Hippocampal formation (tissue), 2 donors: ENCODE measurements around the gene FECH.
"Not testable (repeated sequence)": the region's sequence is repeated elsewhere in the genome, so short reads cannot be mapped to it uniquely, and the experiment has no call there.

Experiments used
- DNase-seq, 2 donors: peaks; one replicate each; lab custom pipeline; 2025; lab: John Stamatoyannopoulos, UW

The FECH gene, protein sequence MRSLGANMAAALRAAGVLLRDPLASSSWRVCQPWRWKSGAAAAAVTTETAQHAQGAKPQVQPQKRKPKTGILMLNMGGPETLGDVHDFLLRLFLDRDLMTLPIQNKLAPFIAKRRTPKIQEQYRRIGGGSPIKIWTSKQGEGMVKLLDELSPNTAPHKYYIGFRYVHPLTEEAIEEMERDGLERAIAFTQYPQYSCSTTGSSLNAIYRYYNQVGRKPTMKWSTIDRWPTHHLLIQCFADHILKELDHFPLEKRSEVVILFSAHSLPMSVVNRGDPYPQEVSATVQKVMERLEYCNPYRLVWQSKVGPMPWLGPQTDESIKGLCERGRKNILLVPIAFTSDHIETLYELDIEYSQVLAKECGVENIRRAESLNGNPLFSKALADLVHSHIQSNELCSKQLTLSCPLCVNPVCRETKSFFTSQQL

DNA sequence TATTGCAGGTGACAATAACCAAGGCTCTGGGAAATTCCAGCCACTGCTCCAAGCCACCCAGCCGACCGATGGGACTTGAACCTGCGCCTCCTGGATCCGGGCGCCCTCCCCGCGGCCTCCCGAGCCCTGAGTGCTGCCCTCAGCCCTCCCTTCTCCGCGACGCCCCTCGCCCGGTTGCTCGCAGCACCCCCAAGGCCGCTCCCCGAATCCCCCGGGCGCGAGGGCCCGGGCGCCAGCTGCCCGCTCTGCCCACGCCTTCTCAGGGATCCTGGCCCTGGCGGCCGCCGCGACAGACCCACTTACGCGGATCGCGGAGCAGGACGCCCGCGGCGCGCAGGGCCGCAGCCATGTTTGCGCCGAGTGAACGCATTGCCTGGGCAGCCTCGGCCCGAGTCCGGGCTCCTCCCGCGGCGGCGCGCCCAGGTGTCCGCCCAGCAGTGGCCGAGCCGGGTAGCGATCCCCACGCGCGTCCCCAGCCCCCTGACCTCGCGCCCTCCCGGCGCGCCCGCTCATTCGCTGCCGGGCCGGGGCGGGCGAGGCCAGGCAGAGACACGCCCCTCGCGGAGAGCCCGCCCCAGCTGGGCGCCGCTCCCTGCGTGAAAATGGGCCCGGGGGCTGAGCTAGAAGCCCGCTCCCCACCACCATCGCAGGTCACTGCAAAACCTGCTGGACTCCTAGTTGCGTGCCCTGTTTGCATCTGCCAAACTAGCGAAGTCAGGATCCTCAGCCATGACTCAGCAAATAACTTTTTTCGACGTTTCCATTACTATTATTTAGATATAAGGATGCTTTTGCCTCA, at the start of gene FECH:
FECH (minus strand) TSS at position 452 of the 799 bp plus-strand sequence; CDS start at position 370, 82 bp downstream.
- DNase-seq, result peak; percentile 79 to 80

DNA sequence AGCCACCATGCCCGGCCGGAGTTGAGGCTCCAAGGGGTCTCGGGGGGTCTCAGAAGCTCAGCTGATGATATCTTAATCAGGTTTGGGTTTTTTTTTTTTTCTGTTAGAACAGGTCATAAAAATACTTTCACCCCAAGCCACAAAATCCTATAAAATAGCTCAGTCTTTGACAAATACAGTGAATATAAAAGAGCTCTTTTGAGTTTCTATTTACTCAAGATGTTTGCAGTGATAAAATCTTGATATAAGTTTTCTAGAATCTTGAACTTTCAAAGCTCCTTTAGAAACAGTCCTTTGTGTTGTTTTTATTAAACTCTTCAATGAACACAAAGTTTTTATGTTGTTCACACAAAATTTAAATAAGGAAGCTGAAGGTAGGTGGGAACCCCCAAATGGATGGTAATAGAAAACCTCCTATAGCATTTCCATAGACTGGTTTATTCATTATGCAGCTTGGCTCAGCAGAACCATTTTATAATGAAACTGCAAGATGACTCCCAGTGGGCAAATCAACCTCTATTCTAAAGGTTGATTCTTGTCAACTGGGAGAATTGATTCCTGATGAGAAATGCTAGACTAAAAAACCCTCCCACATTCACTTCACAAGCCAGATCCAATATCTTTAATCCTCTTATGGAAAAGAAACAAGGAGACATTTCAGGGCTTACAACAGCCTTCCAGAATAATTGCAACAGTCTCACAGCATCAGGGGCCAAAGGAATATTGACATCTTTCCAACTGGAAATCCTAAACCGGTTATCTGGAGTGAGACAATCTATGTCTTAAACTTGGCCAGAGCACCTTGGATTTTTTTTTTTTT, 48.7 kb upstream of the FECH start:
- no peak for DNase-seq

DNA sequence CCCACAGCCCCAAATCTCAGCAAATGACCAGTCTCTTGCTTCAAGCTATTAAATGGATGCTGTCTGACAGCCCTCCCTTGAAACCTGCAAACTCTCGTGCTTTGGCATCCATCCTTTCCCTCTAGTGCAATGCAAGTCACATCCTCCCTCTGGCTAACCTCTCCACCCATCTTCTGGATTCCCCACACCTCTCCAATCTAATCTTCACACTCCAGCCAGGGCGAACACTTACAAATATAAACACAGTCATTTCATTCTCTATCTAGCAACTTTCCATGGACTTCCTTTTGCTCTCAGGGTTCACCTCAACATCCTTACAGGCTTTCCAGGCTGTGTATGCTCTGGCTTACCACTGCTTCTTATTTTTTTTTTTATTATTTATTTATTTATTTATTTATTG, 45.2 kb upstream of the FECH start:
- no peak for DNase-seq

DNA sequence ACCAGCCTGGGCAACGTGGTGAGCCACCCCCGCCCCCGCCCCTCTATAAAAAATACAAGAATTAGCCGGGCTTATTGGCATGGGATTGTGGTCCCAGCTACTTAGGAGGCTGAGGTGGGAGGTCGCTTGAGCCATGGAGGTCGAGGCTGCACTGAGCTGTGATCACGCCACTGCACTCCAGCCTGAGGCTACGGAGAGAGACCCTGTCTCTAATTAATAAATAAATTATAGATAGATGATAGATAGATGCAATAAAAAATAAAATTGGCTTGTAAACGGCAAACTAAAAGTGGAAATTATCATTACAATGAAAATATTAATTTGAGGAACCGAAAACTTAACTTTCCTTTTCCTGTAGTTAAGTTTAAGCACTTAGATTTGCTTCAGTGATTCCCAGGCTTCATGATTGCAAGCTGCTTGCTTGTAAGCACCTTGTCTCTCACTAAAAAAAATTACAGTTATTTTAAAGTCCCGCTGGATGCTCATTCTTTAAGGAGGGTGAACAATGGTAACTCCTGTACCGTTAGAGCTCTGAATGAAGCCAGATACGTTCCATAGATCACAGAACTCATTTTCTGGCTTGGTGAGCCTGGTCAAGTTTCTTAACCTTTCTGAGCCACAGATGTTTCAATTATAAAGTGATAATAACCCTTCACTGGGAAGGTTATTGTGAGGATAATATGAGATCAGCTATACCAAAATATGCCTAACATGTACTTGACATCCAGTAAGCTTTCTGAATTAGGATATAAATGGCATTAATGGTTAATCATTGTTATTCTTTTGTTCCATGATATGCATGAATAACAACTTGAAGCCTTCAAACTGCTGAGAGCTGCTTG, 44.5 kb upstream of the FECH start:
- no peak for DNase-seq

DNA sequence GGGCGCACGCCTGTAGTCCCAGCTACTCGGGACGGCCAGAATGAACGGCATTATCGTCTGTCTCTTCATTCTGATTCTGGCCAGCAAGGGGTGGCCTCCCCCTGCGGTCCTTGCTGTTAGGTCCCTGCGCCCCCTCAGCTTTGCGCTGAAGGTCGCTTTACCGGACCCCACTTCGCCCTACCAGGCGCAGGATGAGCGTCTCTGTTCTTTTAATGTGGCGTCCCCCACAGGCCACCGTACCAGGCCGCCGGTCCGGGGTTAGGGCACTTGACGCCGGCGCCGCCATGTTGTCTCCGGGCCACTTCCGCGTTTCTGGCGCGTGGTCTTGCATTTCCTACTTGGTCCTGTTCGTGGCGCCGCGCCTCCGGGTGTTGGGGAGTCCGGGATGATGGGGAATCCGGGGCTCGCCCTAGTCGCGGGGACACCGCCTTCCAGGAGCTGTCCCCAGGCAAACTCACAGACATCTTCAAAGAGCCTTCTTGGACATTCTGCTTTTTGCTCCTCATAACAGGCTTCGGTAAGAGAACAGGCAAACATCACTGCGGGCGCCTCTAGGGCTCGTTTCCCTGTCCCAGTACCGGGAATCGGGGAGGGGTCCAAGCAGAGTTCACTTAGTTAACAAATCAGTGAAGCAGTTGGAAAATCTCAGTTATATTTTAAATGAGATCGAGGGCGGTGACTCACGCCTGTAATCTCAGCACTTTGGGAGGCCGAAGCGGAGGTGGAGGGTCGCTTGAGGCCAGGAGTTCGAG, 43.7 kb upstream of the FECH start:
- peak; percentile 93 to 96 for DNase-seq

DNA sequence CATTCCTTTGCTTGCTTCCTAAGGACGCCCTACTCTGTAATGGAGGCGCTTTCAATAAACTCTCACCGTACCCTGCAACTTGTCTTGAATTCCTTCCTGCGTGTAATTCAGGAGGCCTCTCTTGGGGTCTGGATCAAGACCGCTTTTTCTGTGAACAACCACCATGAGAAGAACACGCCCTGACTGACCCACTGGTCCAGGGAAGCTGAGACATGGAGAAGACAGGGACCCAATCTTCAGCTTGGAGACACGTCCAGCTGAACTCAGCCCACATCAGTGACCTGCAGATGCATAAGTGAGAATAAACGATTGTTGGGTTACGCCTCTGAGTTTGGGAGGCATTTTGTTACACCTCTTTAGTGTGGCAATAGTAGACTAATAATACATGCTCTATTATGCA, 42.9 kb upstream of the FECH start:
- no peak for DNase-seq

DNA sequence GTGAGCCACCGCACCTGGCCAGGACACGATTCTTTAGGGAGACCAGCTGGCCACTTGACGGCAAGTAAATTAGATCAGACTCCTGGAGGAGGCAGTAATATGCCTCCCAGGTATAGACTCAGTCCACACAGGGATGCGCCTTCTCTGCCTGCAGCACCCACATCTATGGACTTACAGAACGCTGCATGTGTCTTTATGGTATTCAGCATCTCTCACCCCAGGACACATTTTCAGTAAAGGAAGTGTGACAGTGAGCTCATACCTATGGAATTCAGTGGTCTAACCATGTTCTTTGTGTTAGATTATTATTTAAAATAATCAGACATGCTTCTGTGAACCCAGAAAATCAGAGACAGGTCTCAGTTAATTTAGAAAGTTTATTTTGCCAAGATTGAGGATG, 41.0 kb upstream of the FECH start:
- no peak for DNase-seq

DNA sequence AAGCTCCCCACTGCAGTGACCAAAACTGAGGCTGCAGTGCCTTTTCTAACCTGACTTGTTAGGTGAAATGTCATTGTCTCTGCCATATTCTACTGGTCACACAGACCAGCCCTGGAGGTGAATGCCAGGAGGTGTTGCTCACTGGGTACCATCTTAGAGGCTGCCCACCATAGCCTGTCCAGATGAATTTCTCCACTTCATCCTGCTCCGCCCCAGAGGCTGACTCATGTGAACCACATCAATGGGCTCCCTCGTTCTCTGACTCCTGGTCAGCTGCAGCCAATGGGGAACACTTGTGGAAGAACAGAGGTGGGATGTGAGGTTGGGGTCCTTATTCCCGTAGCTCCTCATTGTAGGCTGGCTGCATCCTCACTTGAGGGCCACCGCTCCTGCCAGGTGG, 38.5 kb upstream of the FECH start:
- no peak for DNase-seq

DNA sequence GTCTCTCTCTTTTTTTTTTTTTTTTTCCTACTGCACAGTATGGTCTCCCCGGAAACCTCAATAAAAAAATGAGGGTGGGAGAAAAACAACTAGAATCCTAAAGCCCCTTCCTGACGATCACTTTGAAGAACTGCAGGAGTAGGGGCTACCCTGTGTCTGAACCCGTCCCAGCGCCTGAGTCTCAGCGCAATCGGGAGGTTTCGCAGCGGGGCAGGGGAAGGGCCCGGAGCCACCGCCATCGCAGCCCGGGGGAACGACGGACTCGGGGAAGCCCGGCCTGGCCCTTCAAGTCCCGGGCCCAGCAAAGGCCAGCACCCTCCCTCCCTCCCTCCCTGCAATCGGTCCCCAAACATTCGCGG, 34.7 kb upstream of the FECH start:
- no peak for DNase-seq

DNA sequence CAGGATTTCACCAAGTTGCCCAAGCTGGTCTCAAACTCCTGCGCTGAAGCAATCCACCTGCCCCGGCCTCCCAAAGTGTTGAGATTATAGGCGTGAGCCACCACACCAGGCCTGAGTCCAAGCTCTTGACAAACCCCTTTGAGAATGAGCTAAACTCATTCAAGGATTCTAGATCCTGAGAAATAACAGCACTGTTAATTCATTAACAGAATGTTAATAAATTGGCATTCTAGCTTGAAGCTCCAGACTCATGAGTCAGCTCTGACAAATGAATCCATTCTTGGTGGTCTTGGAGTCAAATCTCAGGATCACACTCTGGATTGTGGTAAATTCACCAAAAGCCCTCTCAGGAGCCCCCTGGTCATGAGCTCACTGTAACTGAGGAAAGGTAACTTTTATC, 33.4 kb upstream of the FECH start:
- no peak for DNase-seq

DNA sequence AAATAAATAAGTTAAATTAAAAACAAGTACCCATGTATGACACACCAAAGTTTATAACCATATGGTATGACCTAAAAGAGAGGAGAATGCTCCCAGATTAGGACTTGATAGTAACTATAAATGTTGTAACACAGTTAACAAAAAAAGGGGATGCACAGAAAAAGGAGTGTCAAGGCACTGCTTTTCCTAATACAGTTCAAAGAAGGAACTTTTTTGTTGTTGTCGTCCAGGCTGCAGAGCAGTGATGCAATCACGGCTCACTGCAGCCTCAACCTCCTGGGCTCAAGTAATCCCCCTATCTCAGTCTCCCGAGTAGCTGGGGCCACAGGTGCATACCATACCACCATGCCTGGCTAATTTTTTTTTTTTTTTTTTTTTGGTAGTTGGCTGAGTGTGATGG, 32.4 kb upstream of the FECH start:
- no peak for DNase-seq

DNA sequence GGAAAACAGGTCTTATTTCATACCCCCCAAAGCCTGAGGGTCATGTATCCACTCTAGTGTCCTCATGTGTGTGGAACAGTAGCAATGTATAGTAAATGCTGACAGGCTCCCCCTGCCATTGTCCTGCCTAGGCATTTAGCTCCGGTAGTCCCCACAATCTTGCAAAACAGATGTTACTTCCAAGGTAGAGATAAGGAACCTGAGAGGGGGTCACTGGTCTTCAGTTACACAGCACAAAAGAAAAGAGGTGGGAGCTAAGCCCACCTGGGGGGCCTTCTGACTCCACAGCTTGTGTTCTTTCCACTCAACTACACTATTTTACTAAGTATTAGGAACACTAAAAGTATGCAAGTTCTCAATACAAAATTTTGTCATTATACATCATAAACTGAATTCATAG, 17.4 kb upstream of the FECH start:
- DNase-seq, result no peak

DNA sequence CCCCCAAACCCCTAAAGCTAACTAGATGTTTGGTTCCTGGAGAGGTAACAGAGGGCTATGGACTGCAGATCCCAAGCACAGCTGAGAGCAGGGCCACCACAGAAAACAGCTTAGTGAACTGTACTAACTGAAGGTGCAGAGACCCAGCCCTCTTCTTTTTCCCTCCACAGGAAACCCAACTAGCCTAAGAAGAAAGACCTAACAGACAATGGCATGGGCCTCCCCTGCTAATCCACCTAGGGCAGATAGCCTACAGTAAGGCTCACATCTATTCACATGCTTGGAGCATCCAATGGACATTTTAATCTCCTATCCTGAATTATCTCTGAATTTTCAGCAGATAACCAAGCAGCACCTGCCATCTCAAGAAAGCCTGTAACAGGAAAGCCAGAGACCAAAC, 8.8 kb upstream of the FECH start:
- DNase-seq, result no peak

DNA sequence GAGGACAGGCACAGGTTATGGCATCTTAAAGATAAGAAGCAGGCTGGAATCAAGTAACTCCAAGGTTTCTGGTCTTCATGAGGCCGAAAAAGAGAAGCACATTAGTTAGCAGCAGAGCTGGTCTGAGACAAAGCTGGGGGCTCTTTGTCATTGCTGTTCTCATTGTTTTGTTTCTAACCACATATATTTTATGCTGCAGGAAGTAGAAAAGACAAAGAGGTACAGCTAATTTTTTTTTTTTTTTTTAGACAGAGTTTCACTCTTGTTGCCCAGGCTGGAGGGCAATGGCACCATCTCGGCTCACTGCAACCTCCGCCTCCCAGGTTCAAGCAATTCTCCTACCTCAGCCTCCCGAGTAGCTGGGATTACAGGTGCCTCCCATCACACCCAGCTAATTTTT, 6.2 kb upstream of the FECH start:
- DNase-seq, result not testable (repeated sequence)

DNA sequence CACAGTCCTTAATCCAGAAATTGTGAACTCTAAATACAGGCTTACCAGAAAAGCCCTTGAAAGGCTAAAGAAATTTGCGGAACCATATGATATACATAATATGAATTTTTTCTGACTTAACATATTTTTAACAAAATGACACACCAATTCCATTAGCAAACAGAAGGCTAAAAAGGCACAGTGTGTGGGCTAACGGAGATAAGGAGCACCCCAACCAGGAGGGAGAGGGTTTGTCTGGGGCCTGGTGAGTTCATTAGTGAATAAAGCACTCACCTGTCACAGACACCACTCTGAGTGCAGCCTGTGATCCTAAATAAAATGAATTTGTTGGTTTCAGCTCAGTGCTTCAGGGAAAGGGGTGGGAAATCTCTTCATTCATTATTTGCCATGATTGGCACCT, 2.7 kb upstream of the FECH start:
- DNase-seq, result no peak

DNA sequence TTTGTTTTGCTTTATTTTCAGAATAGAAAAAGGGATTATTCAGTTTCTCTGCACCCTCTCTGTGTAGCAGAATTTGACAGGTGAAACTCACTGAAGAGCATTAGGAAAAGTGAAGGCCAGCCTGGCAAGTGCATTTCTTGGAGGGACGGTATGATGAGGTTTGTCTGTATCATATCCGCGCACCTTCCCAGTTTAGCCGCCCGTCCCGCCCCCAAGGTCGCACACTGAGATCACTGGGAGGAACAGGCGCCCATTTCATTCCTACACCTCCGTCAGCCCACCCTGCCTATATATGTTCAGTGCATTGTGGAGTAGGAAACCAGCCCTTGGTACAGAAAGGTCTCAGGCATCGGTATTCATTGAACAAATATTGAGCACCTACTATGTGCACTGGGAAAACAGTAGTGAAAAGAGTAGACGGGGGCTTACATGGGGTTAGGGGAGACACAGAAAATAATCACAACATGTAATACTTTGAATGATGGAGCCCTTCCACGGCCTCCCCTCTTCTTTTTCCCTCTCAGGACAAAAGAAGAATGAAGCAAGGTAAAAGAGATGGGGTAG, 678 bp upstream of the FECH start:
- DNase-seq, result no peak

DNA sequence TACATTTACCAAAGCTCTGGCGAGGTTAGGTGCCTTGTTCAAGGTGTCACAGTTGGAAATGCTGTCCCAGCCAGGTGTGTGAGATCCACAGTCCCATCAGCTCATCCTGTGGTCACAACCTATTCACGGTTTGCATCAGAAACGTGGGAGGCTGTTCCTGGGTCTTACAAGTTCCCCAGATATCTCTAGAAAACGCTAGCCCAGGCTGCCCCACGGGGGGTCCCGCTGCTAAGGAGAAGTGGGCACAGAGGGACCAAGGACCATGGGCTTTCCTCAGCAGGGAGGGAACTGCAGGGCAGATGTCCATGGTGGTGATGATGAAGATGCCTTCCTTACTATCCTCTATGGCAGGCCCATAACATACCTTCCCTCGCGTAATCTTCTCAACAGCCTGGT, 649 bp downstream of the FECH start:
- no peak for DNase-seq

DNA sequence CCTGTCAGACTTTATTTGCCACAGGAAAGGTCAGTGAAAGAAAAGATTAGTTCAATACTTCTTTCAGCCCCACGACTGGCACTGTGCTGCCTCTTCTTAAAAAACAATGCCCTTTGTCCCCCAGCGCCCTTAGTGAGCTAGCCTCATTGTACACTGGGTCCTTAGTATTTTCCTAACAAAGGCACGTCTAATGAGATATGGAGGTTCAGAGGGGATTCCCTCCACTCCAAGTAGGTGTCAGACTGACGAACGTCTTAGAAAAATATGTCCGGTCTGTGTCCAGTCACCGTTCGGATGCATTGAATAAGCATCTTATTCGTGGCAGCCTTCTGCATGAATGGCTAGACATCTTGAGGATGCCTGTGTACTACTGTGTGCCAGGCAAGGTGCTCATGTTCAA, 1.1 kb downstream of the FECH start:
- peak; percentile 33 to 66 for DNase-seq

DNA sequence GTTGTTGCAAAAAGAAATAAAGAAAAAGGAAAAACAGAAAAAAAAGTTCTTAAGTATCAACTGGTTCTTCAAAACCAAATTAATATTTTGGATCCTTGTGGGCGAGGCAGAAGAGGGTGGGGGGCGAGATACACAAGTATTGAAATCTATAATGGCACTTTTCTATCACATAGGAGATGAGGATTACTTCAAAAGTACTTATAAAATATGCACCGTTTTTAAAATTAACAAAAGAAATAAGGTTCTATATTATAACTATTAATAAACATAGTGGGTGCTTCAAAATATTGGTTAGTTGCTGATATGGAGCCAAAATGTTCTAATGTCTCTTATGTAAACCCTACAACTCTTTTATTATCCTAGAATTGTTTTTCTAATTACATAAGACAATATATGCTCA, 2.1 kb downstream of the FECH start:
- DNase-seq, result no peak

DNA sequence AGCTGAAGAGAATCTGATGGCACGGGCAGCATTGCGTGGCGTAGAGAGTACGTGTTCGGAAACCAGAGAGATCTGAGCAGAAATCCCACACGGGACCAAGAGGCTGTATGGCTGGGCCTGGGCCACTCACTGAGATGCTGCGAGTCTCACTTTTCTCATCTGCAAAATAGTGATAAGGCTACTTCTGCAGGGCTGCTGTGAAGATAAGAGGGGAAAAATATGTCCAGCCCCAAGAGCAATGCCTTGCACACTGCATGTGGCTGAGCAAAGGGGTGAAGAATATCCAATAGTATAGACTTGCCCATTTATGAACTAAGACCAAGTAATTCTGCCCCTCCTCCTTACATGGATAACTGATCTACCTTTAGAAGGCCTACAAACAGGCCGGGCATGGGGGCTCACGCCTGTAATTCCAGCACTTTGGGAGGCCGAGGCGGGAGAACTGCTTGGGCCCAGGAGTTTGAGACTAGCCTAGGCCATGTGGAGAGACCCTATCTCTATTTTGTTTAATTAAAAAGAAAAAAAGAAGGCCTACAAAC, 3.1 kb downstream of the FECH start:
- no peak for DNase-seq
